NCI-H146 (cell line): Measurements from ENCODE around the gene PPP1R2.
"Not testable (repeated sequence)": the region's sequence is repeated elsewhere in the genome, so short reads cannot be mapped to it uniquely, and the experiment has no call there.

ENCODE experiments used
- DNase-seq: peaks from one replicate; lab custom pipeline; 2025; lab: John Stamatoyannopoulos, UW

Gene PPP1R2

DNA sequence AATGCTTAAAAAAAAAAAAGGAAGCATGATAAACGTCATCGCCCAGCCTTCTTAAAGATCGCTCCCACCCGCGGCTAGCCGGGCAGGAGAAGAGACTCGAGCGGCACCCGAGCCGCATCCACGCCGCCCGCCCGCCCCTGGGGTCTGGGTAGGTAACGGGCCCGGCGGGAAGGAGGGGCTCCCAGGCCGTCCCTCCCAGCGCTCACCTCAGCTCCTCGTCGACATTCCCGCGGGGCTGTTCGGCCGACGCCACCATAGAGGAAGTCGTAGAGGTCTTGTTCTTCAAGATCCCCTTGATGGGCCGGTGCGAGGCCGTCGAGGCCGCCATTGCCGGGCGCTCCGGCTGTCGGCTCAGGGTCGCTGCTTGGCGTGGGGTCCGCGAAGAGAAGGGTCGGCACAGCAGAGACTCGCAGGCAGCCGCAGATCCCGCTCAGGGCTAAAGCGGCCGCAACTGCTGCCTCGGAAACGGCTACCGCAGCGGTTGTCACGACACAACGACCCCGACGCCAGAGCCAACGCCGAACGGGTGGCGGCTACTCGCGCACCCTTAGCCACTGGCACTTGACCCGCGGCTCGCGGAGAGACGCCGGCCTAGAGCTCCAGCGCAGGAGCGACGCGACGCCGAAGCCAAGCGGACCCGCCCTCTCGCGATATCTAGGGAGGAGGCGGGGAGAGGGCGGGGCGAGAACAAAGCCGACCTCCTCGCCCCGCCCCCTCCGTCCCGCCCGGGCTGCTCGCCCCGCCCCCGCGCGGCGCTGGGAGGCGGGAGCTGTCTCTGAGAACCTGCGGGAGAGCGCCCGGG lies at the start of gene PPP1R2:
PPP1R2 (minus strand) TSS at position 628 of the 802 bp plus-strand sequence; CDS start at position 328, 300 bp downstream.
- peak; percentile 92 for DNase-seq

DNA sequence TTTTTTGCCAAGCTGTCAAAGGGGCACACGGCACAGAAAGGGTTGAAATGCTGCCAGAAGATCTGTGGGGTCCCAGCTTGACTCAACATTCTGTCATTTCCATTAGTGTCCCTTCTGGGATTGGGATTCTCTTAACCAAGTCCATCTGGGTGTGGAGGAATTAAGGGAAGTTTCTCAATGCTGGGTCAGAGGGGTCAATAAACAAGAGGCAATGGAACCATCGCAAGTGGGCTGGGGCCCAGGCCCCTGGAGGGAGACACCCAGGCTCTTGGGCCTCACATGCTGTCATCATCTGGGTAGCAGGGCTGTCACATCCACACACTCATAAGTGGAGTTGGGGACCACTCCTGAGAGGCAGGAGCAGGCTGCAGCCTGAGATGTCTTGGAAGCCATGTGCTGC lies 48.7 kb upstream of the PPP1R2 start:
- no peak for DNase-seq

DNA sequence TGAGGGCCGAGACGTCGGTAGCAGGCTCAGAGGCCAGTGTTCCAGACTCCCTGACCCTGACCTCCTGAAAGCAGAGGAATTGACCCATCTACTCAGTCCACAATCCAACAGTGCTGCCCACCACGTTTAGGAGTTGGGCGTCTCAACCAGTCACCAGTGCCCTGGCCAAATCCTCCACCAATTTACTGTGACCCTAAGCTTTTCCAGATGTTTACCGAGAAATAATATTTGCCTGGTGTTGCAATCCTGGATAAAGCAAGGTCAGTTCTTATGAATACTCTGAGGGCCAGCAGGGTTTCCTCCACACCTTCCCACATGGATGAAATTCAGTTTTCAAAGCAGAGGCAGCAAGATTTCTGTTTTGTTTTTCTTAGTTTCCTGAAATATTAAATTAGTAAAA lies 48.1 kb upstream of the PPP1R2 start:
- DNase-seq = no peak

DNA sequence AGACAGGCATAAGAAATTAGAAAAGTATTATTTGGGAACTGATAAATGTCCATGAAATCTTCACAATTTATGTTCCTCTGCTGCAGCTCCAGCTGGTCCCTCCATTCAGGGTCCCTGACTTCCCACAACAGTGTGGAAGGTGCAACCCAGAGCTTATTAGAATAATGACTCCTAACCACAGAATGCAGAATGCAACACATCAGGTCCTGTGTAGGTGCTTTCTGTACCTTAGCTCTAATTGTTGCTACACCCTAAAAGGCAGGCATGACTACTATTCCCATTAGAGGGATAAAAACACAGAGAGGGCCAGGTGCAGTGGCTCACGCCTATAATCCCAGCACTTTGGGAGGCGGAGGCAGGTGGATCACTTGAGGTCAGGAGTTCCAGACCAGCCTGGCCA lies 47.3 kb upstream of the PPP1R2 start:
- DNase-seq = not testable (repeated sequence)

DNA sequence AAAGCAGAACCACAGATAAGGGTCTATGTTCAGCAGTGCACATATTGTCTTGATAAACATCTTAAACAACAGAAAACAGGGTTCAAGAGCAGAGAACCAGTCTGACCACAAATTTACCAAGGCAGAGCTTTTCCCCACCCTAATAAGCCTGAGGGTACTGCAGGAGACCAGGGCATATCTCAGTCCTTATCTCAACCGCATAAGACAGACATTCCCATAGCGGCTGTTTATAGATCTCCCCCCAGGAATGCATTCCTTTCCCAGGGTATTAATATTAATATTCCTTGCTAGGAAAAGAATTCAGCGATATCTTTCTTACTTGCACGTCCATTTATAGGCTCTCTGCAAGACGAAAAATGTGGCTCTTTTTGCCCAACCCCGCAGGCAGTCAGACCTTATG lies 46.7 kb upstream of the PPP1R2 start:
- not testable (repeated sequence) for DNase-seq

DNA sequence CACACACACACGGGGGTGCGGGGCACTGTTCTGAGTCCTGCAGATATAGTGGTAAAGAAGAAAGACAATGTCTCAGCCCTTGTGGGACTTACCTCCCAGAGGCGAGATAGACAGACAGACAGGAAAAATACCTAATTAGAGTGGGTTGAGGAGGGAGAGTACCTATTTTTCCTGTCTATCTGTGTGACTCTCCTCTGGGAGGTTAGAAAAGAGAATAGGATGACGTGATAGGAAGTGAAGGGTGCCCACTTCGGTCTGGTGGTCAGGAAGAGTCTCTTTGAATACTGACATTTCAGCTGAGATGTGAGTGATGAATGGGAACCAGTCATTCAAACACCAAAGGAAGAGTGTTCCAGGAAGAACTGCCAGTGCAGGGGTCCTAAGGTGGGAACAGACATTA lies 44.7 kb upstream of the PPP1R2 start:
- no peak for DNase-seq

DNA sequence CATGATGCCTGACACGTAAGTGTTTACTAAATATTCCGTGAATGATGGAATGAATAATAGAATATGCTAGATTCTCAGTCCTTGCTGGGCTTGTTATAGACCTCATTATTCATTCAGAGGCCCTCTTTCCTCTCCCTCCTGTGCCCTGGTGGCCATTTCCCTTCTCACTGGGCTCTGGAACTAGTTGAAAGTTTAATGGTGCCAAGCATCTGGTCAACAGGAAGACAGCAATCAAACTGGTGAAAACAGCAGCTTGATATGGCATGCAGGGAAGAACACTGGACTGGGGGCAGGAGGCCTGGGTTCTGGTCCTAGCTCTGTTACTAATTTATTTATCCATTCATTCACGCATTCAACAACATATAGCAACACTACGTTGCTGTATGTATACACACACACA lies 44.3 kb upstream of the PPP1R2 start:
- no peak for DNase-seq

DNA sequence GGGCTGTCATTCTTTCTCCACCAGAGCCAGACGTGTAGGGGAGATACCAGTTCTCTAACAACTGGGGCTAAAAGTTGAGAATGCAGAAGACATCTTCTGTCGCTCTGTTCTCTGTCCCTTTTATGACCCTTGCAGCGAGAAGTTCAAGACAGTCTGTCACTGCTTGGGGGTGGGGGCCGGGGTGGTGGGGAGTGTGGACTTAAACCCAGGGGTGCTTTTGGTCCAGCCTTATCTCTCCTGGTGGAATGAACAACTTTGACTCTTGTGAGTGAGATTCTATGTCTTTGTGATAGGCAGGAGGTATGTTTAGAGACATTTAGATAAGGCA lies 41.4 kb upstream of the PPP1R2 start:
- DNase-seq = no peak

DNA sequence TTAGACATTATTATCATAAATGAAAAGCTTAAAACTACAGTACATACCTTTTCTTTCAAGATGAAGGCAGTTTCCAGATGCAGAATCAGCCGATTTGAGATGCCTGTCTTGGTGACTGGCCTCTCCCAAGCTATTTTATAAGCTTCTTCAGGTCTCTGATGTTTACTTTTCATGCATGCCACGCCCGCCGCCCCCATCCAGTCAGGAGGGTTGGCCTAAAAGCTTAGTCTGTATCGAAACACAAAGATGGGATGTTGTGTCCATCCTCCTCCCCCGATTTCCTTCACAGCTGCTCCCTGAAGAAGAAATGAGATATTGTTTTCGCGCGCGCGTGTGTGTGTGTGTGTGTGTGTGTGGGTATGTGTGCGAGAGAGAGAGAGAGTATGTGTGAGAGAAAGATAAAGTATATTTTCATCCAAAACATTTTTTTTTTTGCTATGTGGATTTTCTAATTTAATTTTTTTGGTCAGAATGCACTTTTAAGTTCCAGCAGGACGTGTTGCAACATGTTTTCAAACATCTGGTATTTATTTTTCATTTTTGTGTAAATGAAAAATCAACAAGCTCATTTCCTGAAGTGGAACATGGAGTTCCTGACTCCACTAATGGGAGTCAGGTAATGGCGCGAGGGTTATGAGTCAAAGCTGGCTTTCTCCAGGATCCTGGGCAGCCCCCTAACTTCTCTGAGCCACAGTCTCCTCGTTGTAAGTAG lies 40.9 kb upstream of the PPP1R2 start, which contains the start of gene APOD:
APOD (minus strand) TSS at position 110 of the 712 bp plus-strand sequence. CDS start 4,479 bp downstream, outside the sequence.
- DNase-seq = peak; percentile 22

DNA sequence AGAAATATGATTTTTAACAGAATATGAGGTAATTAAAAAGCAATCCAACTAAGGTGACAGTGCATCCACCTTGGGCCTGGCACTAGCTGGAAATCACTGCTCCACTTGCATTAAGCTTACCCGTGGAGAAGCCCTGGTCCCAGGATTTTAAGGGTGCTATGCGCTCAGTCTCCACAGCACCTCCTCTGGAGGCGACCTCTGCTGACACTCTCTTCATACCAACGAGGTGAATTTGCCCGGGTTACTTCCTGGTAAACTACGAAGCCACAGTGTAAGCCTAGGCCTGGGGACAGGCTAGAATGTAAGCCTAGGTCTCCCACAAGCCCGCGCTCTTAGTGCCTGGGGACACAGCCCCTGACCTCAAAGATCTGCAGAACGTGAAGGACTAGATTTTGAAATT lies 39.8 kb upstream of the PPP1R2 start:
- DNase-seq = no peak

DNA sequence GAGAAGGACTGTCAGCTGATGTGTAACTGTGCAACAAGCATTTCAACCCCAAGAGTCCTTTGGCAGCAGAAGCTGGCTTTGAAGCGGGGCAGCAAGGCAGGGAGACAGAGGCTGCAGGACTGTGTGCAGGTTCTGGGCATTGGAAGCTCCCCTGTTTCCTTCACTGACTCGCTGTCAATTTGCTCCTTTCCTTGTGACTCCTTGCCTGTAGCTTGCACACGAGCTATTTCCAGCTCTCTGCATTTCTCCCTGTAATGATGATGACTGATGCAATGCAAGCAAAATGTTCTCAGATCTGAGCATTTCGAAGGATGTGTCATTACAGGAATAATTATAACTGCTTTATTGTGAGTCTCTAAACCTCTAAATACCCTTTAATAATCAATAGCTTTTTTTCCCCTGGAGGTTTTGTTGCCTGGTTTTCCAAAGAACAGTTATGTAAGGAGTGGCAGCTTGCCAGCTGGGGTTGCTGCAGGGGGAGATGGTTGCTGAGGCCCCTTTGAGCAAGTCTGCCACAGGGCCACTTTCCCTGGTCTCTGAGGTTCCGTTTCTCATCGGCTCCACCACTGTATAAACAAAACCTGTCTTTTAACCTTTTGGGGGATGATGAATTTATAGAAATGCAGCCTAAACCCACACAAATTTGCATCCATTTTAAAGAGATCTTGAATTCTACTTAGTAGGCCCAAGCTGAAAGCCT lies 37.8 kb upstream of the PPP1R2 start:
- DNase-seq = peak; percentile 5

DNA sequence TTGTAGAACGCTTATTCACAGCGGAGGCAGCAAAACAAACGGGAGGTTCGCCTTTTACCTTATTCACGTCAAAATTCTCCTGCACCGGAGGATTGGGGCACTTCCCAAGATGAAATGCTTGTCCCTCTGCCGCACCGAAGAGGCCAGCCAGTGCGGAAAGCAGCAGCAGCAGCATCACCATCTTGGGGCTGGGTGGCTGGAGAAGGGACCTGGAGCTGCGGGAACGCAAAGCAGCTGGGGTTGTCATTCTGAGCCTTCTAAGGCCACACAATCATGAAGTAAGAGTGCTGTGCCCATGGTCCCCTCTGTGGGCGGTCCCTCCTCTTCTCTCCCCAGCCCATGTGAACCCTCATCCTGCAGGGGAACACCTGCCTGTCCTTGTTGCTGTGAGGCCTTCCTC lies 36.2 kb upstream of the PPP1R2 start:
- no peak for DNase-seq

DNA sequence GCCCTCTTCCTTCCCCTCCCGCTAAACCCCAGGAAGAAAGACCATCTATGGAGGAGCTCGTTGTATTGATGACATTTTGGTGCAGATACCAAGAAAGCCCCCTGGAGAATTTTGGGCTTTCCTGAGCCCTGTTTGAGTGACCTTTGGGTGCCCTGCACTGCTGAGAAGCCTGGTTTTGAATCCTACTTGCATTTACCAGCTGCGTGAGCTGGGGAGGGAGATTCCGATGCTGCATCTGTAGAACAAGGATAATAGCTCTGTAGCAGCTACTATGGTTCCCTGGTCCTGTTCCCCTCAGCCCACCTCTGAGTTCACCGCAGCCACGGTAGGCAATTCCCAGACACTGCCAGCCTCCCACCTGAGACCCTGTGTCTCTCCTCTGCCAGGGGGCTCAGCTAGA lies 35.4 kb upstream of the PPP1R2 start:
- DNase-seq = no peak

DNA sequence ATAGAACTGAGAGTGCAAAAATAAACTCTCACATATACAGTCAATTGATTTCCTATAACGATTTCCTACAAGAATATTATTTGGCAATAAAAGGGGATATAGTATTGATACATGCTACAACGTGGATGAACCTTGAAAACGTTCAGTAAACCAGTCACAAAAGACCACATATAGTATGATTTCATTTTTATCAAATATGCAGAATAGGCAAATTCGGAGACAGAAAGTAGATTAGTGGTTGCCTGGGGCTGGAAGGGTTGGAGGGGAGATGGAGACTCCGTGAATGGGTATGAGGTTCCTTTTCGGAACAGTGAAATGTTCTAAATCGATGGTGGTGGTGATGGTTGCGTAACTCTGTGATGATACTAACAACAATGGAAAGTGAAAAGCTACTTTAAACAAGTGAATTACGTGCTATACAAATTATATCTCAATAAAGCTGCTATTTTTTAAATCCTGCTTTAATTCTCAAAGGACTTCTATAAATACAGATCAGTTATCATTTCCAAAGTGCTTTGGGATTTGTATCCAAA lies 34.6 kb upstream of the PPP1R2 start:
- no peak for DNase-seq

DNA sequence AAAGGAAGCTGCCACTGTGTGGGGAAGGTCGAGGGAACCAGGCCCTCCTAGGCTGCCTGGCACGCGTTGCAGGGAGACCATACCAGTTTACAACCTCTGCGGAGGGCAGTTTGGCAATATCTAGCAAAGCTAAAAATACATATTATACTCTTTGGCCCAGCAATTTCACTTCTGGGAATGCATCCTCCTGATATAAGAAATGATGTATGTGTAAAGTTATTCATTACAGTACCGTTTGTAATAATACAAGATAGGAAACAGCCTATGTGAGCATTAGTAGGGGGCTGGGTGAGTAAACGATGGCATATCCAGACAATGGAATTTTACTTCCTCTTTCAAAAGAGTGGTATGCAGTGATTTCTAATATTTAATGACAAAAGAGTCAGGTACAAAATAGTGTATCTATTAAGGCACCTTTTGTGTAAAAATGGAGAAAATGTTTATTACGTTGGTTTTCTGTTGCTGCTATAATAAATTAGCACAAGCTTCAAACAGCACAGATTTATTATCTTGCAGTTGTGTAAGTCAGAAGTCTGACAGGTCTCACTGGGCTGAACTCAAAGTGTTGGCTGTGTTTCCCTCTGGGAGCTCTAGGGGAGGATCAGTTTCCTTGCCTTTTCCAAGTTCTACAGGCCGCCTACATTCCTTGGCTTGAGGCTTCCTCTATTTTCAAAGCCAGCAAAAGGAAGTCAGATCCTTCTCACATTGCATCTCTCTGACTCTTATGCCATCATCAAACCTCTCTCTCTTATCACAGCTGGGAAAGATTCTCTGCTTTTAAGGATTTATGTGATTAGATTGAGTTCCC lies 31.6 kb upstream of the PPP1R2 start:
- no peak for DNase-seq

DNA sequence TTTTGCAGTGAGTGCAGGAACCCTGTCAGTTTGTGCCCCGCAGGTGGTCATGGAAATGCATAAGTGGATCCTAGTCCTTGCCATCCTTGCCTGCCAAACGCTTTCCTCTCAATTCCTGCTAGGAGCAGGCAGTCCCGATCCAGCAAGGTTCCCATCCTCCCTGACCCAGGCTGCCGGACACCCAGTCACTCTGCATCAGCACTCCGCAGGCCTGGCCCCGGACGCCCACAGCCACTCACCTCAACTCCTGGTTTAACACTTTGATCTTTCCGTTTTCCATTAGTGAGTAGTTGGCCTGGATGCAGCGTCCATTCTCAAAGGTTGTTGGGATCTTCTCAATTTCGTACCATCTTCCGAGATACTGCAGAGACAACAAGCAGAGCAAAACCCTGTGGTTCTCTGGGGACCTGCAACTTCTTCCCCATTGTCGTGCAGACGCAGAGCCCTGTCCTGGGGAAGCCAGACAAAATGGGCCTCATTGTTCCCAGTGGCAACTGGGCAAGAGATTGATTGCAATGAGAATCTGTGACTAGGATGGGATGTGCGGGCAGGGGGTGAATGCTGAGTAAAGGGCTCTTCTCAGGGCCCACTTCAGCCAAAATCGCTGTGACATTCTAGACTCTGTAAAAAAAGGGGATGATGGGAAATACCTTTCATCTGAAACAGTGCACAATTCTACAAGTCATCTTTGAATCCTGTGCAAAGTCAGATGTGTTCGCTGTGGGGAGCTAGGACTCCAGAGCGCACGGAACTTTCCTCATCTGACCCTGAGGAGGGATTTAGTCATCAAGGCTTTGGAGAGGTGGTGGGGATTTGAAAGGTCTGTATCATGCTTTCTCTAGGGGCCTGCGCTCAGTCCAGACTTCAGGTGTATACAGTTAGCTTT lies 30.7 kb upstream of the PPP1R2 start:
- DNase-seq = no peak

DNA sequence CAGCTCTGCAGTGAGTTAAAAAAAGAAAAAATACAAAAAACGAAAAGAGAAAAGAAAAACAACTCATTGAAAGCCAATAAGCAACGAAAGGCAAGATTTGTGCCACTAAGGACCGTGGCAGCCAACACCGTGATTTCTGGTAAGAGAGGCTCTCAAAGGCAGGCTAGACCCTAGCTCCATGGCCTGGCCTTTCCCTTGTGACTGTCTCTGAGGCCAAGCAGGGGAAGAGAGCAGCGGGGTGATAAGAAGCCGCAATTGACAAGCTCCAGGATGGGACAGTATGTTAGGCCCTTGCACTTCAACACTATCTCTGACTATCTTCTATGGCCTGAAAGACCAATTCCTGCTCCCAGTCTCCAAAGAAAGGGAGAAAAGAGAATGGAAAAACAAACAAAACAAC lies 28.2 kb upstream of the PPP1R2 start:
- DNase-seq = no peak

DNA sequence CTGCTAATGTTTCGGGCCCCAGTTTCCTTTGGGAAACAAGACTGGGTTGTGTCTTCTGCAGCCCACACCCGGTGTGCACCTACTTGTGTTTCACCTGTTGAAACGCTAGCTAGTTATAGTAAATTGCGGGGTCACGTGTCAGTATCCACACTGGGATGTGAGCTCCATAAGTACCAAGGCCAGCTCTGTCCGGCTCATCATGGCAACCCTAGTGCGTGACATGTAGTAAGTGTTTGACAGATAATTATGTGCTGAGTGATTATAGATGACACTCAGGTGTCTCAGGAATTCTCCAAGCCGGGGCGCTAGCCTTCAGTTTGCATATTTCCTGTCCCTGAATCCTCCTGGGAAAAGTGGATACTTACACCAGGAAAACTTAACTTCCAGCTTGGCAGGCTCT lies 27.8 kb upstream of the PPP1R2 start:
- DNase-seq = no peak

DNA sequence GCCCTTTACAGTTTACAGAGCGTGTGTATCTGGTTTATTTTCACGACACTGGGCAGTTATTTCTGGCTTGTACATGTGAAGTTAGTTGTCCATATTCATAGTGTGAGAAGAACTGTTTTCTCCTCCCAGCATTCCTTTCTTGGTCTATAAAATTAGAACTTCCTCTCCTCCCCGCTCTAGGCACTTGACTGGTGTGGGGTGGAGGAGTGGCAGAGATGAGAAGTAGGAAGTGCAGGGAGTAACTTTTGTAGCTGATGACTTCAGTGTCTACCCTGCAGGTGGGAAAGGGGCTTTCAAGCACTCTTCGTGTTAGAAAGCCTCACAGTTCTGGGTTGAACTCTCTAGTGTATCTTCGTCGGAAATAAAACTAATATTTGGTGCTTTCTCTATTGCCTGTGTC lies 27.2 kb upstream of the PPP1R2 start:
- DNase-seq = no peak

DNA sequence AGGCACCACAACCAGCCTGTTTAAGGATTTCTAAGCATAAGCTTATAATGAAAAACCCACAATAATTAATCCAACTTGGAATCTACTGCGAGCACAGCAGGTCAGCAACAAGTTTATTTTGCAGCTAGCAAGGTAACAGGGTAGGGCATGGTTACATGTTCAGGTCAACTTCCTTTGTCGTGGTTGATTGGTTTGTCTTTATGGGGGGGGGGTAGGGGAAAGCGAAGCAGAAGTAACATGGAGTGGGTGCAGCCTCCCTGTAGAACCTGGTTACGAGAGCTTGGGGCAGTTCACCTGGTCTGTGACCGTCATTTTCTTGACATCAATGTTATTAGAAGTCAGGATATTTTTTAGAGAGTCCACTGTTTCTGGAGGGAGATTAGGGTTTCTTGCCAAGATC lies 25.5 kb upstream of the PPP1R2 start:
- no peak for DNase-seq

DNA sequence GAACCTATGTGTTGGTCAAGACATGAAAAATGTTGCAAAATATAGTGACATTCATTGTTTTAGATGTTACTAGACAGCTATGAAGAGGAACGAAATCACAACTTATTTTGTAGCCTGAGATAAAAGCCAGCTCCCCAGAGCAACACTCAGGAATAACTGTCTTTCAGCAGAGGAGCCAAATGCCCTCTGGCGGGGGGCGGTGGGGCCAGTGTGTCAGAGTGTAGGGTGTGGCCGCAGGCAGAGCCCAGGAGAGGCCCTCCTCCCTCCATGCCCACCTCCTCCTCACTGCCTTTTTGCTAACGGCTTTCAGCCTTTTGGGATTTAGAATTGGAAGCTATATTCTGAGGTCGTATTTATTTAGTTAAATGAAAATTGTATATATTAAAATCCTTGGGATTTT lies 23.7 kb upstream of the PPP1R2 start:
- DNase-seq = peak; percentile 25
